Activated CD4-positive, alpha-beta T cell treated with anti-CD3 and anti-CD28 coated beads for 48 hours (primary cell): Measurements from ENCODE around the gene LRRFIP2.
"Not testable (repeated sequence)": the region's sequence is repeated elsewhere in the genome, so short reads cannot be mapped to it uniquely, and the experiment has no call there.

Source experiments
- DNase-seq: peaks from one replicate; pipeline ENCODE4 v3.0.0-alpha.2; 2020

The LRRFIP2 gene

GRCh38 chr3:37174532-37175126, at the start of gene LRRFIP2:
LRRFIP2 (minus strand) TSS chr3:37174582; CDS start chr3:37148983, 25,599 bp downstream.
- DNase-seq: peak; percentile 17

GRCh38 chr3:37223576-37223975, 49.2 kb upstream of the LRRFIP2 start:
- DNase-seq: no peak

- no peak for DNase-seq
Observed at GRCh38 chr3:37223141-37223558, 48.8 kb upstream of the LRRFIP2 start.

- not testable (repeated sequence) for DNase-seq
Observed at GRCh38 chr3:37222542-37222941, 48.2 kb upstream of the LRRFIP2 start.

GRCh38 chr3:37221407-37221806, 47.0 kb upstream of the LRRFIP2 start:
- no peak for DNase-seq

GRCh38 chr3:37219266-37219665, 44.9 kb upstream of the LRRFIP2 start:
- no peak for DNase-seq

- no peak for DNase-seq
Observed at GRCh38 chr3:37218206-37218605, 43.8 kb upstream of the LRRFIP2 start.

GRCh38 chr3:37217098-37217849, 42.9 kb upstream of the LRRFIP2 start:
- no peak for DNase-seq

- no peak for DNase-seq
Observed at GRCh38 chr3:37216597-37217097, 42.3 kb upstream of the LRRFIP2 start.

GRCh38 chr3:37214076-37214475, 39.7 kb upstream of the LRRFIP2 start:
- DNase-seq: no peak

GRCh38 chr3:37210230-37210629, 35.8 kb upstream of the LRRFIP2 start:
- no peak for DNase-seq

- DNase-seq: not testable (repeated sequence)
Observed at GRCh38 chr3:37208576-37208975, 34.2 kb upstream of the LRRFIP2 start.

- not testable (repeated sequence) for DNase-seq
Observed at GRCh38 chr3:37208008-37208407, 33.6 kb upstream of the LRRFIP2 start.

GRCh38 chr3:37206041-37206440, 31.7 kb upstream of the LRRFIP2 start:
- not testable (repeated sequence) for DNase-seq

- DNase-seq: no peak
Observed at GRCh38 chr3:37204314-37204713, 29.9 kb upstream of the LRRFIP2 start.

- no peak for DNase-seq
Observed at GRCh38 chr3:37202035-37202434, 27.7 kb upstream of the LRRFIP2 start.

GRCh38 chr3:37200141-37200540, 25.8 kb upstream of the LRRFIP2 start:
- DNase-seq: no peak

GRCh38 chr3:37198996-37199395, 24.6 kb upstream of the LRRFIP2 start:
- no peak for DNase-seq

GRCh38 chr3:37198547-37198946, 24.2 kb upstream of the LRRFIP2 start:
- no peak for DNase-seq

GRCh38 chr3:37197810-37198371, 23.5 kb upstream of the LRRFIP2 start:
- DNase-seq: no peak

- no peak for DNase-seq
Observed at GRCh38 chr3:37194533-37194932, 20.2 kb upstream of the LRRFIP2 start.

- DNase-seq: no peak
Observed at GRCh38 chr3:37190667-37191066, 16.3 kb upstream of the LRRFIP2 start.

GRCh38 chr3:37189109-37189508, 14.7 kb upstream of the LRRFIP2 start:
- no peak for DNase-seq

GRCh38 chr3:37183976-37184375, 9.6 kb upstream of the LRRFIP2 start:
- DNase-seq: no peak
